B cell (primary cell): ENCODE results near the gene DDX24. TPM values are rescaled to one million over a fixed set of nuclear protein-coding genes. Genes with fewer than 3 reads are reported as not detected.

ENCODE experiments used
- ATAC-seq: fragments of 200-7000 bp; cut with Tn5 transposase; one replicate; pipeline ENCODE4 v1.10.0; 2021; ENCODE audit warnings: low read depth, mild to moderate bottlenecking, moderate number of reproducible peaks, moderate library complexity
- CTCF ChIA-PET: fragments of 350-600 bp; sonication (Branson Sonifier 250); formaldehyde crosslinking; loops from one replicate; lab custom pipeline; 2021; ENCODE audit warnings: antibody characterized with exemption, inconsistent platforms; lab: Charles Lee
- POLR2A ChIA-PET: fragments of 350-600 bp; sonication (Branson Sonifier 250); formaldehyde crosslinking; loops from one replicate; lab custom pipeline; 2021; ENCODE audit warnings: antibody characterized with exemption; lab: Charles Lee
- DNase-seq: peaks from one replicate; pipeline ENCODE4 v3.0.0; 2013
- H2AFZ ChIP-seq: 2 replicates; pipeline ENCODE4 v1.6.1; 2012; ENCODE audit warnings: mild to moderate bottlenecking, low read depth, low read length; ENCODE audit not compliant: insufficient read depth, poor library complexity, severe bottlenecking
- H3K27ac ChIP-seq, 2 donors: 1 replicate in 1 of 2; 2 replicates in 1 of 2; pipeline ENCODE4 v1.5.1; 2012 to 2013; ENCODE audit warnings: low read length in 2 of 2, mild to moderate bottlenecking in 2 of 2, moderate library complexity in 1 of 2
- H3K27me3 ChIP-seq, 4 experiments: fragments of 200-600 bp in 1 of 4; sonication (generic) in 1 of 4; replicated peaks in 1 of 4; 1 replicate in 2 of 4; 2 replicates in 2 of 4; pipeline versions ENCODE4 v1.6.1 to v1.7.0; 2013 to 2016; ENCODE audit warnings: low read length in 3 of 4, mild to moderate bottlenecking in 2 of 4, mixed read lengths in 1 of 4, moderate library complexity in 1 of 4; ENCODE audit not compliant: insufficient read depth in 4 of 4, control insufficient read depth in 3 of 4; ENCODE audit errors: control extremely low read depth in 1 of 4
- H3K36me3 ChIP-seq, 2 experiments: replicated peaks in 1 of 2; 1 replicate in 1 of 2; 2 replicates in 1 of 2; pipeline versions ENCODE4 v1.6.1 to v1.7.1; 2013; ENCODE audit warnings: low read length in 1 of 2; ENCODE audit not compliant: insufficient read depth in 2 of 2, control insufficient read depth in 1 of 2; ENCODE audit errors: control extremely low read depth in 1 of 2, extremely low read depth in 1 of 2
- H3K4me1 ChIP-seq, 2 donors: fragments of 200-600 bp in 1 of 2; sonication (generic) in 1 of 2; 1 replicate in 1 of 2; 2 replicates in 1 of 2; pipeline versions ENCODE4 v1.5.1 to v1.6.1; 2013 to 2017; ENCODE audit warnings: low read length in 2 of 2; ENCODE audit not compliant: control insufficient read depth in 2 of 2, insufficient read depth in 2 of 2
- H3K4me2 ChIP-seq: replicated peaks from 2 replicates; pipeline ENCODE3; 2012; ENCODE audit warnings: mild to moderate bottlenecking, low read depth, low read length; ENCODE audit not compliant: poor library complexity, severe bottlenecking
- H3K4me3 ChIP-seq, 5 experiments: fragments of 200-600 bp in 1 of 5; sonication (generic) in 1 of 5; 1 replicate in 3 of 5; 2 replicates in 2 of 5; pipeline versions ENCODE4 v1.5.1 to v1.7.0; 2011 to 2016; ENCODE audit warnings: low read length in 4 of 5, mild to moderate bottlenecking in 4 of 5, low read depth in 2 of 5, control low read depth in 1 of 5, moderate library complexity in 1 of 5; ENCODE audit not compliant: insufficient read depth in 1 of 5; ENCODE audit errors: control extremely low read depth in 1 of 5, extremely low read depth in 1 of 5
- H3K79me2 ChIP-seq: fragments of 200-600 bp; sonication (generic); one replicate; pipeline ENCODE4 v1.6.0; 2016; ENCODE audit warnings: low read length; ENCODE audit not compliant: control insufficient read depth, insufficient read depth
- H3K9ac ChIP-seq: fragments of 200-600 bp; sonication (generic); 2 replicates; pipeline ENCODE4 v1.6.1; 2017; ENCODE audit warnings: mild to moderate bottlenecking, low read length, moderate library complexity
- H3K9me3 ChIP-seq, 3 donors: one replicate each; pipeline versions ENCODE4 v1.6.1 to v1.7.1; 2013; ENCODE audit warnings: low read length in 2 of 3; ENCODE audit not compliant: control insufficient read depth in 2 of 3, insufficient read depth in 1 of 3; ENCODE audit errors: control extremely low read depth in 1 of 3
- H4K20me1 ChIP-seq: 2 replicates; pipeline ENCODE4 v1.6.0; 2012; ENCODE audit warnings: mild to moderate bottlenecking, low read length; ENCODE audit not compliant: insufficient read depth, control insufficient read depth, poor library complexity, severe bottlenecking
- H3K27ac Mint-ChIP-seq: one replicate; pipeline ENCODE4 v1.8.0; 2021; ENCODE audit warnings: mixed read lengths
- H3K27me3 Mint-ChIP-seq: one replicate; pipeline ENCODE4 v1.8.0; 2021; ENCODE audit warnings: mixed read lengths
- H3K4me1 Mint-ChIP-seq: one replicate; pipeline ENCODE4 v1.8.0; 2021; ENCODE audit warnings: mixed read lengths
- H3K4me3 Mint-ChIP-seq: one replicate; pipeline ENCODE4 v1.8.0; 2021; ENCODE audit warnings: mixed read lengths
- H3K9me3 Mint-ChIP-seq: one replicate; pipeline ENCODE4 v1.8.0; 2022; ENCODE audit warnings: mixed read lengths; ENCODE audit not compliant: insufficient read depth
- EZH2 ChIP-seq: IDR thresholded peaks from 2 replicates; pipeline ENCODE4 v1.6.1; 2012; ENCODE audit warnings: borderline replicate concordance, low read depth, mild to moderate bottlenecking, moderate library complexity, low read length; ENCODE audit not compliant: insufficient read depth, poor library complexity, severe bottlenecking
- WGBS: methylation state at CpG from one replicate; pipeline ENCODE4 v1.1.5; 2013; ENCODE audit warnings: missing lambda C conversion rate; ENCODE audit not compliant: insufficient coverage; 5-methylcytosine and 5-hydroxymethylcytosine counted together
- intact Hi-C: fragments of 100-400 bp; cut with micrococcal nuclease; formaldehyde crosslinking; loops from one replicate; pipeline ENCODE4 v1.10.0; 2022
- polyA plus RNA-seq: library from polyadenylated mRNA; depleted of rRNA; stranded (reverse); fragments of >200 nt; gene quantifications from 2 replicates; pipeline ENCODE4 v1.2.3, GENCODE V29; 2012
- total RNA-seq, 2 donors: library from RNA; stranded (reverse); fragments of 120-200 nt in 1 of 2; gene quantifications; 1 replicate in 1 of 2; 2 replicates in 1 of 2; pipeline versions ENCODE4 v1.2.3 to v1.2.4, GENCODE V29; 2013 to 2022
- TF ChIP-seq, protein P1 (sequence below): fragments of 200-600 bp; IDR thresholded peaks from one replicate; pipeline ENCODE4 v1.8.0; 2022; ENCODE audit warnings: antibody characterized with exemption, mild to moderate bottlenecking

The DDX24 gene
- total and polyA plus RNA-seq, 2 donors (not counting 1 experiment from before 2014, with no cell fraction given), result 145 to 211 TPM

- H3K27ac ChIP-seq, result no peak overlapping the region
- ChIA-PET POLR2A (no interaction called here), CTCF (interaction anchor here (1.1 to 5.6 kb wide), 4 partner anchors 11 to 118 kb away, joined by 3 to 34 read pairs (median 4); no protein-coding TSS in a partner anchor)
- H3K27me3 ChIP-seq, result peaks cover 0 to 5% (median 1%) of the 10 kb centered on the region in 4 experiments
- intact Hi-C loops, result no loop called here
- H3K9me3 ChIP-seq, result no peaks in the 10 kb centered on the region
- no peaks in the 10 kb centered on the region for H3K79me2 ChIP-seq
- H3K9me3 Mint-ChIP-seq, result no peaks in the 10 kb centered on the region
- H3K4me2 ChIP-seq, result no peak overlapping the region
- WGBS, result 70% methylated on average over 6 of the region's 8 CpGs
- no peak overlapping the region for H3K4me3 ChIP-seq
- H3K27ac Mint-ChIP-seq, result no peak overlapping the region
- no peak for DNase-seq
- H3K36me3 ChIP-seq, result no peaks in the 10 kb centered on the region
- H3K4me3 Mint-ChIP-seq, result no peak overlapping the region
- no peak overlapping the region for H3K9ac ChIP-seq
- peaks cover 39% of the 10 kb centered on the region for H3K27me3 Mint-ChIP-seq
- no peak for TF ChIP-seq EZH2
- TF ChIP-seq, protein P1, sequence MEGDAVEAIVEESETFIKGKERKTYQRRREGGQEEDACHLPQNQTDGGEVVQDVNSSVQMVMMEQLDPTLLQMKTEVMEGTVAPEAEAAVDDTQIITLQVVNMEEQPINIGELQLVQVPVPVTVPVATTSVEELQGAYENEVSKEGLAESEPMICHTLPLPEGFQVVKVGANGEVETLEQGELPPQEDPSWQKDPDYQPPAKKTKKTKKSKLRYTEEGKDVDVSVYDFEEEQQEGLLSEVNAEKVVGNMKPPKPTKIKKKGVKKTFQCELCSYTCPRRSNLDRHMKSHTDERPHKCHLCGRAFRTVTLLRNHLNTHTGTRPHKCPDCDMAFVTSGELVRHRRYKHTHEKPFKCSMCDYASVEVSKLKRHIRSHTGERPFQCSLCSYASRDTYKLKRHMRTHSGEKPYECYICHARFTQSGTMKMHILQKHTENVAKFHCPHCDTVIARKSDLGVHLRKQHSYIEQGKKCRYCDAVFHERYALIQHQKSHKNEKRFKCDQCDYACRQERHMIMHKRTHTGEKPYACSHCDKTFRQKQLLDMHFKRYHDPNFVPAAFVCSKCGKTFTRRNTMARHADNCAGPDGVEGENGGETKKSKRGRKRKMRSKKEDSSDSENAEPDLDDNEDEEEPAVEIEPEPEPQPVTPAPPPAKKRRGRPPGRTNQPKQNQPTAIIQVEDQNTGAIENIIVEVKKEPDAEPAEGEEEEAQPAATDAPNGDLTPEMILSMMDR, result no peak
- no peak for ATAC-seq
- H3K4me1 ChIP-seq, result no peaks in the 10 kb centered on the region
- no peaks in the 10 kb centered on the region for H4K20me1 ChIP-seq
- H3K4me1 Mint-ChIP-seq, result no peaks in the 10 kb centered on the region
- H2AFZ ChIP-seq, result no peak overlapping the region
Measured at GRCh38 chr14:94018308-94018707, 62.7 kb downstream of the DDX24 start.

GRCh38 chr14:94016446-94016976 is 64.5 kb downstream of the DDX24 start:
- ATAC-seq (no peak), DNase-seq (no peak)
- H2AFZ ChIP-seq, result no peak overlapping the region
- H3K4me1 ChIP-seq, result peaks cover 4 to 5% of the 10 kb centered on the region in 2 donors
- H3K79me2 ChIP-seq, result no peaks in the 10 kb centered on the region
- no peak overlapping the region for H3K27ac Mint-ChIP-seq
- 94% methylated on average over 8 of the region's 8 CpGs for WGBS
- intact Hi-C loops, result no loop called here
- ChIA-PET POLR2A (no interaction called here), CTCF (interaction anchor here (0.9 to 5.6 kb wide), 2 partner anchors 19 to 122 kb away, joined by 3 to 34 read pairs; no protein-coding TSS in a partner anchor)
- H3K36me3 ChIP-seq, result no peaks in the 10 kb centered on the region
- peaks cover 27% of the 10 kb centered on the region for H3K27me3 Mint-ChIP-seq
- no peak overlapping the region for H3K27ac ChIP-seq
- no peak overlapping the region for H3K4me3 Mint-ChIP-seq
- no peak overlapping the region for H3K4me3 ChIP-seq
- H3K9ac ChIP-seq, result no peak overlapping the region
- H3K9me3 Mint-ChIP-seq, result no peaks in the 10 kb centered on the region
- no peaks in the 10 kb centered on the region for H3K9me3 ChIP-seq
- peaks cover 8% of the 10 kb centered on the region for H3K4me1 Mint-ChIP-seq
- H4K20me1 ChIP-seq, result no peaks in the 10 kb centered on the region
- H3K27me3 ChIP-seq, result peaks cover 0 to 9% (median 0%) of the 10 kb centered on the region in 4 experiments
- TF ChIP-seq, protein P1, result no peak
- no peak for TF ChIP-seq EZH2
- no peak overlapping the region for H3K4me2 ChIP-seq
